SK-N-SH (cell line): ENCODE results near the gene PSD. TPM values are rescaled to one million over a fixed set of nuclear protein-coding genes. Genes with fewer than 3 reads are reported as not detected.

ENCODE experiments used
- CTCF ChIA-PET: fragments of 300-600, 350-600 bp; formaldehyde crosslinking; extraction: SDS; loops from one replicate; lab custom pipeline; 2021; lab: Yijun Ruan, JAX
- POLR2A ChIA-PET: fragments of 350-600 bp; sonication (Branson Sonifier 250); formaldehyde crosslinking; extraction: SDS; loops from one replicate; lab custom pipeline; 2020; ENCODE audit warnings: antibody characterized with exemption, inconsistent platforms; lab: Yijun Ruan, JAX
- DNase-seq: peaks from one replicate; pipeline ENCODE4 v3.0.0; 2012
- H2AFZ ChIP-seq: fragments of 200-600 bp; sonication (generic); 2 replicates; pipeline ENCODE4 v1.8.1; 2016; ENCODE audit warnings: antibody characterized with exemption, mild to moderate bottlenecking, low read depth
- H3F3A ChIP-seq: fragments of 200-600 bp; sonication (generic); replicated peaks from 2 replicates; pipeline ENCODE3; 2016; ENCODE audit warnings: antibody characterized with exemption, mild to moderate bottlenecking; ENCODE audit not compliant: insufficient read depth
- H3K27ac ChIP-seq, 2 experiments: fragments of 200-500 bp in 1 of 2; fragments of 200-600 bp in 1 of 2; sonication (Bioruptor generic) in 1 of 2; sonication (generic), shearing (Covaris generic) in 1 of 2; 2 replicates each; pipeline versions ENCODE4 v1.5.1 to v1.6.1; 2014 to 2016; ENCODE audit warnings: low read depth in 2 of 2, inconsistent platforms in 1 of 2, low read length in 1 of 2, mild to moderate bottlenecking in 1 of 2, mixed read lengths in 1 of 2
- H3K27me3 ChIP-seq: fragments of 200-600 bp; sonication (generic), shearing (Covaris generic); 2 replicates; pipeline ENCODE4 v1.6.1; 2016; ENCODE audit warnings: mixed run types; ENCODE audit not compliant: insufficient read depth
- H3K36me3 ChIP-seq, 2 experiments: fragments of 200-500 bp in 1 of 2; fragments of 200-600 bp in 1 of 2; sonication (Bioruptor generic) in 1 of 2; sonication (generic) in 1 of 2; replicated peaks in 1 of 2; 2 replicates each; pipeline versions ENCODE3 to v1.5.1; 2014 to 2016; ENCODE audit warnings: low read length in 1 of 2, mild to moderate bottlenecking in 1 of 2; ENCODE audit not compliant: insufficient read depth in 2 of 2, control insufficient read depth in 1 of 2
- H3K4me1 ChIP-seq, 2 experiments: fragments of 200-500 bp in 1 of 2; fragments of 200-600 bp in 1 of 2; sonication (Bioruptor generic) in 1 of 2; sonication (generic), shearing (Covaris generic) in 1 of 2; 2 replicates each; pipeline versions ENCODE4 v1.5.1 to v1.6.1; 2014 to 2016; ENCODE audit warnings: low read depth in 1 of 2, low read length in 1 of 2, mixed run types in 1 of 2; ENCODE audit not compliant: insufficient read depth in 2 of 2, control insufficient read depth in 1 of 2
- H3K4me2 ChIP-seq: fragments of 200-600 bp; sonication (generic), shearing (Covaris generic); 2 replicates; pipeline ENCODE4 v1.6.1; 2017; ENCODE audit warnings: mixed run types
- H3K4me3 ChIP-seq, 2 experiments: fragments of 200-500 bp in 1 of 2; fragments of 200-600 bp in 1 of 2; sonication (Bioruptor generic) in 1 of 2; sonication (generic), shearing (Covaris generic) in 1 of 2; 2 replicates each; pipeline versions ENCODE4 v1.5.1 to v1.8.1; 2014 to 2016; ENCODE audit warnings: low read depth in 2 of 2, inconsistent platforms in 1 of 2, low read length in 1 of 2, mild to moderate bottlenecking in 1 of 2, mixed read lengths in 1 of 2, moderate library complexity in 1 of 2
- H3K79me2 ChIP-seq: fragments of 200-600 bp; sonication (generic); 2 replicates; pipeline ENCODE4 v1.8.1; 2017; ENCODE audit warnings: mild to moderate bottlenecking; ENCODE audit not compliant: insufficient read depth
- H3K9ac ChIP-seq: fragments of 200-600 bp; sonication (generic); 2 replicates; pipeline ENCODE4 v1.6.1; 2017; ENCODE audit warnings: mixed run types
- H3K9me2 ChIP-seq: fragments of 200-600 bp; sonication (generic); 2 replicates; pipeline ENCODE4 v1.6.1; 2017; ENCODE audit warnings: mixed run types
- H3K9me3 ChIP-seq: fragments of 200-600 bp; sonication (generic); 2 replicates; pipeline ENCODE4 v1.6.1; 2017; ENCODE audit warnings: mixed run types, mild to moderate bottlenecking, moderate library complexity
- H4K20me1 ChIP-seq: fragments of 200-600 bp; sonication (generic); 2 replicates; pipeline ENCODE4 v1.6.1; 2017; ENCODE audit warnings: mild to moderate bottlenecking, mixed run types; ENCODE audit not compliant: insufficient read depth
- CTCF ChIP-seq: fragments of 200-600 bp; sonication (generic); IDR thresholded peaks from 2 replicates; pipeline ENCODE4 v1.6.1; 2017; ENCODE audit warnings: antibody characterized with exemption, mild to moderate bottlenecking, moderate library complexity
- EP300 ChIP-seq, 2 experiments: IDR thresholded peaks; 2 replicates each; pipeline versions ENCODE4 v1.4.0 to v1.6.1; 2012; ENCODE audit warnings: borderline replicate concordance in 1 of 2, low read depth in 1 of 2, low read length in 1 of 2
- EZH2phosphoT487 ChIP-seq: fragments of 200-600 bp; sonication (generic); IDR thresholded peaks from 2 replicates; pipeline ENCODE4 v1.6.1; 2017; ENCODE audit warnings: low read depth, mixed run types, mild to moderate bottlenecking, antibody characterized with exemption, moderate library complexity, borderline replicate concordance
- FOSL2 ChIP-seq: IDR thresholded peaks from 2 replicates; pipeline ENCODE4 v1.4.0; 2012; ENCODE audit warnings: low read depth, mild to moderate bottlenecking, moderate library complexity, borderline replicate concordance
- FOXJ3 ChIP-seq: sonication (generic); formaldehyde crosslinking; IDR thresholded peaks from 2 replicates; pipeline ENCODE4 v1.5.1; 2020; ENCODE audit warnings: mild to moderate bottlenecking, missing genetic modification reagents
- GABPA ChIP-seq: IDR thresholded peaks from 2 replicates; pipeline ENCODE4 v1.4.0; 2012; ENCODE audit warnings: low read depth, mild to moderate bottlenecking
- GATA2 ChIP-seq: sonication (generic); formaldehyde crosslinking; IDR thresholded peaks from 2 replicates; pipeline ENCODE4 v1.5.0; 2020; ENCODE audit warnings: mild to moderate bottlenecking, missing genetic modification reagents
- JUND ChIP-seq: IDR thresholded peaks from 2 replicates; pipeline ENCODE4 v1.4.0; 2012
- MEF2A ChIP-seq: IDR thresholded peaks from 2 replicates; pipeline ENCODE4 v1.4.0; 2012; ENCODE audit warnings: low read depth, borderline replicate concordance
- MXI1 ChIP-seq: IDR thresholded peaks from 2 replicates; pipeline ENCODE4 v1.6.1; 2012; ENCODE audit warnings: mild to moderate bottlenecking, low read depth, low read length, improper control_type of control experiment
- NFIC ChIP-seq: IDR thresholded peaks from 2 replicates; pipeline ENCODE4 v1.4.0; 2012; ENCODE audit warnings: borderline replicate concordance
- NRF1 ChIP-seq: IDR thresholded peaks from 2 replicates; pipeline ENCODE4 v1.6.1; 2012; ENCODE audit warnings: low read depth, mild to moderate bottlenecking, low read length
- REST ChIP-seq: IDR thresholded peaks from 2 replicates; pipeline ENCODE4 v1.6.1; 2012; ENCODE audit warnings: mild to moderate bottlenecking, low read depth, low read length, moderate library complexity
- RFX5 ChIP-seq: IDR thresholded peaks from 2 replicates; pipeline ENCODE4 v1.6.1; 2012; ENCODE audit warnings: mild to moderate bottlenecking, improper control_type of control experiment, low read length
- RXRA ChIP-seq: IDR thresholded peaks from 2 replicates; pipeline ENCODE4 v1.4.0; 2012; ENCODE audit warnings: low read depth, mild to moderate bottlenecking, borderline replicate concordance
- SIN3A ChIP-seq: IDR thresholded peaks from 2 replicates; pipeline ENCODE4 v1.6.1; 2012; ENCODE audit warnings: low read depth, mild to moderate bottlenecking, low read length, moderate library complexity, borderline replicate concordance
- SMC3 ChIP-seq: IDR thresholded peaks from 2 replicates; pipeline ENCODE4 v1.6.1; 2012; ENCODE audit warnings: low read depth, low read length, improper control_type of control experiment
- TCF12 ChIP-seq: IDR thresholded peaks from 2 replicates; pipeline ENCODE4 v1.4.0; 2012
- TEAD4 ChIP-seq: IDR thresholded peaks from 2 replicates; pipeline ENCODE4 v1.4.0; 2012; ENCODE audit warnings: mild to moderate bottlenecking, borderline replicate concordance; ENCODE audit not compliant: insufficient read depth
- USF1 ChIP-seq: IDR thresholded peaks from 2 replicates; pipeline ENCODE4 v1.4.0; 2012; ENCODE audit warnings: low read depth, borderline replicate concordance
- YY1 ChIP-seq: IDR thresholded peaks from 2 replicates; pipeline ENCODE4 v1.4.0; 2012; ENCODE audit warnings: low read depth, mild to moderate bottlenecking
- ZBTB33 ChIP-seq: IDR thresholded peaks from 2 replicates; pipeline ENCODE4 v1.4.0; 2012; ENCODE audit warnings: low read depth, borderline replicate concordance
- WGBS: methylation state at CpG from one replicate; pipeline ENCODE4 v1.1.6; 2017; ENCODE audit warnings: low lambda C conversion rate; 5-methylcytosine and 5-hydroxymethylcytosine counted together
- polyA plus RNA-seq, 3 experiments: library from polyadenylated mRNA; depleted of rRNA; stranded (reverse); fragments of >200 nt; gene quantifications; 2 replicates each; pipeline ENCODE4 v1.2.3, GENCODE V29; 2012
- TF ChIP-seq, protein P1 (sequence below): IDR thresholded peaks from 2 replicates; pipeline ENCODE4; 2012
- TF ChIP-seq, protein P2 (sequence below): IDR thresholded peaks from 2 replicates; pipeline ENCODE4 v1.4.0; 2012; ENCODE audit warnings: low read depth

The PSD gene
- polyA plus RNA-seq, 1 of the 3 experiments (the other 2 are of a cell fraction), result 0.97 TPM

DNA sequence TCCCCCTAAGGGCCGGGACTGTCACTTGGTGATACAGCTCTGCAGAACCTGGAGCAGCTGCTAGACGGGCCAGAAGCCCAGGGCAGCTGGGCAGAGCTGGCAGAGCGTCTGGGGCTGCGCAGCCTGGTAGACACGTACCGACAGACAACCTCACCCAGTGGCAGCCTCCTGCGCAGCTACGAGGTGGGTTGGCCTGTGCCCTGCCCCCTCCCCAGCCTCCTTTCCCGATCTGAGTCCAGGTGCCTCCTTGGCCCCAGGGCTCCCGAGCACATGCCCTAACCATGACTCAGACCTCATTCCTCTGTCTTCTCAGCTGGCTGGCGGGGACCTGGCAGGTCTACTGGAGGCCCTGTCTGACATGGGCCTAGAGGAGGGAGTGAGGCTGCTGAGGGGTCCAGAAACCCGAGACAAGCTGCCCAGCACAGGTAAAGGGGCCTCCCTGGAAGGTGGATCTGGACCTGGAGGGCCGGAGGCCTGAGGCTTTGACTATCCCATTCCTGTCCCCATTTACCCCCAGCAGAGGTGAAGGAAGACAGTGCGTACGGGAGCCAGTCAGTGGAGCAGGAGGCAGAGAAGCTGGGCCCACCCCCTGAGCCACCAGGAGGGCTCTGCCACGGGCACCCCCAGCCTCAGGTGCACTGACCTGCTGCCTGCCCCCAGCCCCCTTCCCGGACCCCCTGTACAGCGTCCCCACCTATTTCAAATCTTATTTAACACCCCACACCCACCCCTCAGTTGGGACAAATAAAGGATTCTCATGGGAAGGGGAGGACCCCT lies 16.7 kb downstream of the PSD start:
- CTCF ChIA-PET, result interaction anchor here (3.0 to 16.5 kb wide), 5 partner anchors 8 to 232 kb away, joined by 22 to 359 read pairs (median 40); partner anchors contain the start of genes FBXL15, NFKB2 and PSD
- H3K79me2 ChIP-seq, result no peaks in the 10 kb centered on the region
- no peaks in the 10 kb centered on the region for H3F3A ChIP-seq
- H2AFZ ChIP-seq, result no peak overlapping the region
- peaks cover 0 to 6% of the 10 kb centered on the region in 2 experiments; a peak in 1 of 4 replicates for H3K4me1 ChIP-seq
- H3K9me2 ChIP-seq, result no peaks in the 10 kb centered on the region
- H3K9me3 ChIP-seq, result no peaks in the 10 kb centered on the region
- POLR2A ChIA-PET, result no interaction called here
- H3K4me3 ChIP-seq, result no peak overlapping the region
- no peak overlapping the region for H3K9ac ChIP-seq
- H3K27ac ChIP-seq, result no peak overlapping the region
- H3K27me3 ChIP-seq, result no peaks in the 10 kb centered on the region
- DNase-seq, result no peak
- WGBS, result 92% methylated on average over 5 of the region's 18 CpGs
- H3K4me2 ChIP-seq, result 0 out of 2 replicates have a peak overlapping the region, but pooled peaks have one; percentile 19
- H4K20me1 ChIP-seq, result no peaks in the 10 kb centered on the region
- H3K36me3 ChIP-seq, result no peaks in the 10 kb centered on the region
- TF ChIP-seq SIN3A (no peak), EP300 (IDR thresholded peaks at IDR 0.05; ENCODE audit: borderline replicate concordance in 1 of 2, low read depth in 1 of 2, low read length in 1 of 2) (no peak), GABPA (no peak), RFX5 (no peak), YY1 (no peak), USF1 (no peak), FOXJ3 (CRISPR knock-in tag) (no peak), MEF2A (no peak), NRF1 (no peak), NFIC (no peak), FOSL2 (peak; percentile 58; the same call in 1 of the 2 replicates), TEAD4 (no peak), JUND (no peak), CTCF (no peak), MXI1 (no peak), REST (no peak), TCF12 (peak; percentile 29; the same call in 1 of the 2 replicates), ZBTB33 (no peak), GATA2 (CRISPR knock-in tag) (no peak), RXRA (no peak), SMC3 (no peak), EZH2phosphoT487 (no peak)
- TF ChIP-seq, protein P1, sequence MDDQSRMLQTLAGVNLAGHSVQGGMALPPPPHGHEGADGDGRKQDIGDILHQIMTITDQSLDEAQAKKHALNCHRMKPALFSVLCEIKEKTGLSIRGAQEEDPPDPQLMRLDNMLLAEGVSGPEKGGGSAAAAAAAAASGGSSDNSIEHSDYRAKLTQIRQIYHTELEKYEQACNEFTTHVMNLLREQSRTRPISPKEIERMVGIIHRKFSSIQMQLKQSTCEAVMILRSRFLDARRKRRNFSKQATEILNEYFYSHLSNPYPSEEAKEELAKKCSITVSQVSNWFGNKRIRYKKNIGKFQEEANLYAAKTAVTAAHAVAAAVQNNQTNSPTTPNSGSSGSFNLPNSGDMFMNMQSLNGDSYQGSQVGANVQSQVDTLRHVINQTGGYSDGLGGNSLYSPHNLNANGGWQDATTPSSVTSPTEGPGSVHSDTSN, result 0 out of 2 replicates have a peak, but pooled peaks have one; percentile 17
- TF ChIP-seq, protein P2, sequence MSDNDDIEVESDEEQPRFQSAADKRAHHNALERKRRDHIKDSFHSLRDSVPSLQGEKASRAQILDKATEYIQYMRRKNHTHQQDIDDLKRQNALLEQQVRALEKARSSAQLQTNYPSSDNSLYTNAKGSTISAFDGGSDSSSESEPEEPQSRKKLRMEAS, result no peak
